Tibial artery (tissue), 4 donors: ENCODE results near the gene EEPD1.
A peak's percentile ranks its signal among the peaks of the same experiment; 100 is the strongest.
"Not testable (repeated sequence)": the region's sequence is repeated elsewhere in the genome, so short reads cannot be mapped to it uniquely, and the experiment has no call there.

Experiments
- DNase-seq, 2 donors: peaks; one replicate each; pipeline ENCODE4 v3.0.0-alpha.2; 2019
- H3K27ac ChIP-seq, 2 donors: fragments of 200-600 bp; sonication (generic) in 1 of 2; 1 replicate in 1 of 2; 2 replicates in 1 of 2; pipeline ENCODE4 v1.5.1; 2018 to 2019; ENCODE audit warnings: mild to moderate bottlenecking in 1 of 2
- H3K27me3 ChIP-seq, 2 donors: fragments of 200-600 bp; sonication (generic) in 1 of 2; one replicate each; pipeline versions ENCODE4 v1.5.1 to v1.6.0; 2016 to 2019
- H3K36me3 ChIP-seq, 3 donors: fragments of 200-600 bp; sonication (generic) in 2 of 3; one replicate each; pipeline ENCODE4 v1.5.1; 2016 to 2019; ENCODE audit warnings: mild to moderate bottlenecking in 2 of 3
- H3K4me1 ChIP-seq, 4 donors: fragments of 200-600 bp; sonication (generic) in 2 of 4; 1 replicate in 3 of 4; 2 replicates in 1 of 4; pipeline ENCODE4 v1.5.1; 2016 to 2019
- H3K4me3 ChIP-seq, 2 donors: fragments of 200-600 bp; sonication (generic) in 1 of 2; 1 replicate in 1 of 2; 2 replicates in 1 of 2; pipeline ENCODE4 v1.5.1; 2018 to 2019; ENCODE audit warnings: mild to moderate bottlenecking in 2 of 2
- H3K9me3 ChIP-seq, 3 donors: fragments of 200-600 bp; sonication (generic) in 1 of 3; one replicate each; pipeline ENCODE4 v1.5.1; 2016 to 2019
- CTCF ChIP-seq, 2 experiments: fragments of 200-600 bp in 1 of 2; fragments of 450-650 bp in 1 of 2; IDR thresholded peaks; one replicate each; pipeline ENCODE4 v1.5.1; 2017 to 2019; ENCODE audit warnings: antibody characterized with exemption in 2 of 2, mild to moderate bottlenecking in 1 of 2, moderate library complexity in 1 of 2
- intact Hi-C: fragments of 100-400 bp; cut with DNase I; formaldehyde crosslinking; loops from one replicate; pipeline ENCODE4 v1.15.0; 2023; ENCODE audit warnings: low total_unique reads

EEPD1 gene

GRCh38 chr7:36232555-36232954 is 79.5 kb downstream of the EEPD1 start:
- H3K9me3 ChIP-seq = no peaks in the 10 kb centered on the region
- no peak for TF ChIP-seq CTCF (IDR thresholded peaks at IDR 0.05)
- H3K4me3 ChIP-seq = no peak overlapping the region
- no peak for DNase-seq
- H3K27ac ChIP-seq = peak overlapping the region; percentile 66 to 72
- intact Hi-C loops = no loop called here
- H3K27me3 ChIP-seq = no peaks in the 10 kb centered on the region
- H3K36me3 ChIP-seq = peaks cover 0 to 6% (median 0%) of the 10 kb centered on the region in 3 donors
- peaks cover 0 to 31% (median 25%) of the 10 kb centered on the region in 4 donors for H3K4me1 ChIP-seq

GRCh38 chr7:36232971-36233550 is 80.0 kb downstream of the EEPD1 start:
- H3K27ac ChIP-seq = peak overlapping the region; percentile 66 to 72
- no peaks in the 10 kb centered on the region for H3K9me3 ChIP-seq
- peaks cover 0 to 31% (median 21%) of the 10 kb centered on the region in 4 donors for H3K4me1 ChIP-seq
- no peak for DNase-seq
- no peak for TF ChIP-seq CTCF (IDR thresholded peaks at IDR 0.05)
- no peak overlapping the region for H3K4me3 ChIP-seq
- H3K27me3 ChIP-seq = no peaks in the 10 kb centered on the region
- peaks cover 0 to 6% (median 0%) of the 10 kb centered on the region in 3 donors for H3K36me3 ChIP-seq
- intact Hi-C loops = no loop called here

- Histone ChIP-seq H3K4me1 (peaks cover 0 to 30% (median 21%) of the 10 kb centered on the region in 4 donors), H3K4me3 (no peak overlapping the region), H3K27me3 (no peaks in the 10 kb centered on the region), H3K36me3 (peaks cover 0 to 6% (median 0%) of the 10 kb centered on the region in 3 donors), H3K9me3 (no peaks in the 10 kb centered on the region), H3K27ac (no peak overlapping the region)
- DNase-seq = no peak
- intact Hi-C loops = no loop called here
- no peak for TF ChIP-seq CTCF (IDR thresholded peaks at IDR 0.05)
Measured at GRCh38 chr7:36236073-36236472, 83.0 kb downstream of the EEPD1 start.

- H3K27ac ChIP-seq = no peak overlapping the region
- H3K36me3 ChIP-seq = peaks cover 0 to 6% (median 0%) of the 10 kb centered on the region in 3 donors
- H3K27me3 ChIP-seq = no peaks in the 10 kb centered on the region
- H3K9me3 ChIP-seq = no peaks in the 10 kb centered on the region
- no peak overlapping the region for H3K4me3 ChIP-seq
- intact Hi-C loops = no loop called here
- no peak for DNase-seq
- TF ChIP-seq CTCF (IDR thresholded peaks at IDR 0.05) = no peak
- peaks cover 0 to 9% (median 4%) of the 10 kb centered on the region in 4 donors for H3K4me1 ChIP-seq
Measured at GRCh38 chr7:36238138-36238537, 85.1 kb downstream of the EEPD1 start.

- H3K9me3 ChIP-seq, H3K4me3 ChIP-seq, H3K27me3 ChIP-seq, H3K36me3 ChIP-seq, intact Hi-C loops, H3K27ac ChIP-seq, DNase-seq: not testable (repeated sequence)
- H3K4me1 ChIP-seq = peaks cover 0 to 33% (median 18%) of the 10 kb centered on the region in 4 donors
Measured at GRCh38 chr7:36243356-36243755, 90.3 kb downstream of the EEPD1 start.

GRCh38 chr7:36244001-36244400 is 90.9 kb downstream of the EEPD1 start:
- H3K9me3 ChIP-seq, intact Hi-C loops, DNase-seq, H3K4me3 ChIP-seq, H3K27me3 ChIP-seq, H3K36me3 ChIP-seq: not testable (repeated sequence)
- Histone ChIP-seq H3K4me1 (peaks cover 0 to 33% (median 18%) of the 10 kb centered on the region in 4 donors), H3K27ac (peak overlapping the region; percentile 82 to 90)
